ENCODE results near the gene CLEC5A. TPM values are rescaled to one million over a fixed set of nuclear protein-coding genes. Genes with fewer than 3 reads are reported as not detected.

CLEC5A gene
- not detected in 2 replicates for total RNA-seq (2014; rRNA removed; shearing (Covaris generic))
- not detected in 2 replicates for polyA plus RNA-seq (2016; fragmentation: Nextera tagmentation; extraction: Ambion mirVana)

GRCh38 chr7:141946796-141947195 is at the start of gene CLEC5A:
TSS of gene CLEC5A (minus strand) at chr7:141946974. CDS start at chr7:141946292, 682 bp downstream.
- Histone ChIP-seq H3K9ac (no peak within 1 kb of the TSS), H3K79me2 (ENCODE audit: insufficient read depth) (no peaks in the 10 kb centered on the region), H4K20me1 (ENCODE audit: insufficient read depth) (no peaks in the 10 kb centered on the region), H3F3A (ENCODE audit: insufficient read depth) (no peaks in the 10 kb centered on the region), H3K9me2 (ENCODE audit: insufficient read depth) (no peaks in the 10 kb centered on the region), H3K4me2 (ENCODE audit: unreplicated experiment) (peak within 1 kb of the TSS; percentile 40), H2AFZ (no peak within 1 kb of the TSS), H3K9me3 (ENCODE audit: low read depth) (no peaks in the 10 kb centered on the region), H3K27ac (peak within 1 kb of the TSS; percentile 38; the same call in 1 of the 2 replicates), H3K27me3 (replicated peaks; ENCODE audit: insufficient read depth) (no peaks in the 10 kb centered on the region), H3K4me3 (no peak within 1 kb of the TSS), H3K36me3 (ENCODE audit: low read depth) (no peaks in the 10 kb centered on the region), H3K4me1 (ENCODE audit: insufficient read depth) (peaks cover 6% of the 10 kb centered on the region; the same call in 1 of the 2 replicates)
- 30 to 69% methylated on average over 3 of the region's 3 CpGs for WGBS, 2 experiments (ENCODE audit: low coverage in 1 of 2, low lambda C conversion rate in 2 of 2, missing lambda C conversion rate in 2 of 2)
- in situ Hi-C loops (cut with MboI) = no loop called here
- DNase-seq = no peak
- TF ChIP-seq EZH2 (IDR thresholded peaks at IDR 0.05; ENCODE audit: insufficient read depth, poor library complexity, severe bottlenecking) (no peak), EZH2phosphoT487 (IDR thresholded peaks at IDR 0.05; ENCODE audit: insufficient read depth, low read depth) (no peak)

DNA sequence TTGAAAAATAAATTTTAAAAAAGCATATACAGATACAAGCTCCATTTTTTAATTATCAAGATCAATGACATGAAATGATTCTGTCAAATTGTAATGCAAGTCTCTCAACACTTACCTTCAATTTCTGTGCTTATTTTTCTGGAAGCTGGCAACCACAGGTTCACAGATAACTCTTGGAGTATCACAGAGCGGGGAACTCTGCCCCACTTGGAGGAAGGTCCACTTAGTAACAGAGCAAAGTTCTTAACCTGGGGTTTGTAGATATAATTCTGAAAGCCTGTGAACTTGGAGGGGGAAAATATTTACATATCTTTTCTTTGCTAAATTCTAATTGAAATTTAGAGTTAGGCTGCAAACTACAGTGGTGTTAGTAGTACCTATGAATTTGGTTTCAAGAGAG is 46.6 kb upstream of the CLEC5A start:
- H3K9me2 ChIP-seq (ENCODE audit: insufficient read depth) = no peaks in the 10 kb centered on the region
- no peak overlapping the region for H3K4me3 ChIP-seq
- H3F3A ChIP-seq (ENCODE audit: insufficient read depth) = no peaks in the 10 kb centered on the region
- H3K4me2 ChIP-seq (ENCODE audit: unreplicated experiment) = no peak overlapping the region
- no peak overlapping the region for H2AFZ ChIP-seq
- WGBS, 2 experiments (ENCODE audit: low coverage in 1 of 2, low lambda C conversion rate in 2 of 2, missing lambda C conversion rate in 2 of 2) = 38 to 42% methylated on average over 1 of the region's 1 CpG
- H3K36me3 ChIP-seq (ENCODE audit: low read depth) = no peaks in the 10 kb centered on the region
- H4K20me1 ChIP-seq (ENCODE audit: insufficient read depth) = no peaks in the 10 kb centered on the region
- H3K9ac ChIP-seq = no peak overlapping the region
- no peaks in the 10 kb centered on the region for H3K4me1 ChIP-seq (ENCODE audit: insufficient read depth)
- H3K79me2 ChIP-seq (ENCODE audit: insufficient read depth) = no peaks in the 10 kb centered on the region
- in situ Hi-C loops (cut with MboI) = no loop called here
- TF ChIP-seq EZH2phosphoT487 (IDR thresholded peaks at IDR 0.05; ENCODE audit: insufficient read depth, low read depth) = no peak
- TF ChIP-seq EZH2 (IDR thresholded peaks at IDR 0.05; ENCODE audit: insufficient read depth, poor library complexity, severe bottlenecking) = no peak
- DNase-seq = no peak
- H3K27ac ChIP-seq = no peak overlapping the region
- no peaks in the 10 kb centered on the region for H3K27me3 ChIP-seq (replicated peaks; ENCODE audit: insufficient read depth)
- H3K9me3 ChIP-seq (ENCODE audit: low read depth) = no peaks in the 10 kb centered on the region

DNA sequence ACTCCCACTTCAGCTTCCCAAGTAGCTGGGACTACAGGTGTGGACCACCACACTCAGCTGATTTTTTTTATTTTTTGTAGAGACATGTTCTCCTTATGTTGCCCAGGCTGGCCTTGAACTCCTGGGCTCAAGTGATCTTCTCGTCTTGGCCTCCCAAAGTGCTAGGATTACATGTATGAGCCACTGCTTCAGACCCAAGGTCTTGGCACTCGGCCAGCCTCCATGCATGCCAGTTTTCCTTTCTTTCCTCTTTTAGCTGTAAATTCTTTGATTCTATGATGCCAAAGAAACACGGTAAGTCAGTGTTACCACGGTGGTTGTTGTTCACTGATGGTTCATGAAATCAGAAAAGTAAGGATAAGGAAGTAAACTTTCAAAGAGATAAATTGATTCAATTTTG is 45.9 kb upstream of the CLEC5A start:
- DNase-seq = no peak
- TF ChIP-seq EZH2 (IDR thresholded peaks at IDR 0.05; ENCODE audit: insufficient read depth, poor library complexity, severe bottlenecking) = no peak
- no peak overlapping the region for H3K4me3 ChIP-seq
- H3K27me3 ChIP-seq (replicated peaks; ENCODE audit: insufficient read depth) = no peaks in the 10 kb centered on the region
- in situ Hi-C loops (cut with MboI) = no loop called here
- H3K9me2 ChIP-seq (ENCODE audit: insufficient read depth) = no peaks in the 10 kb centered on the region
- no peaks in the 10 kb centered on the region for H3K79me2 ChIP-seq (ENCODE audit: insufficient read depth)
- H3K36me3 ChIP-seq (ENCODE audit: low read depth) = no peaks in the 10 kb centered on the region
- no peaks in the 10 kb centered on the region for H3K9me3 ChIP-seq (ENCODE audit: low read depth)
- H3K4me2 ChIP-seq (ENCODE audit: unreplicated experiment) = no peak overlapping the region
- no peak overlapping the region for H3K27ac ChIP-seq
- no peak overlapping the region for H3K9ac ChIP-seq
- H3K4me1 ChIP-seq (ENCODE audit: insufficient read depth) = no peaks in the 10 kb centered on the region
- H2AFZ ChIP-seq = no peak overlapping the region
- H4K20me1 ChIP-seq (ENCODE audit: insufficient read depth) = no peaks in the 10 kb centered on the region
- H3F3A ChIP-seq (ENCODE audit: insufficient read depth) = no peaks in the 10 kb centered on the region
- WGBS, 2 experiments (ENCODE audit: low coverage in 1 of 2, low lambda C conversion rate in 2 of 2, missing lambda C conversion rate in 2 of 2) = 29 to 44% methylated on average over 4 of the region's 4 CpGs

GRCh38 chr7:141992156-141992555 is 45.4 kb upstream of the CLEC5A start:
- H2AFZ ChIP-seq = no peak overlapping the region
- no peaks in the 10 kb centered on the region for H3K36me3 ChIP-seq (ENCODE audit: low read depth)
- H3K4me1 ChIP-seq (ENCODE audit: insufficient read depth) = no peaks in the 10 kb centered on the region
- no peaks in the 10 kb centered on the region for H4K20me1 ChIP-seq (ENCODE audit: insufficient read depth)
- H3K4me2 ChIP-seq (ENCODE audit: unreplicated experiment) = no peak overlapping the region
- no peak overlapping the region for H3K9ac ChIP-seq
- H3K4me3 ChIP-seq = no peak overlapping the region
- peak; percentile 13 for DNase-seq
- in situ Hi-C loops (cut with MboI) = no loop called here
- no peaks in the 10 kb centered on the region for H3K27me3 ChIP-seq (replicated peaks; ENCODE audit: insufficient read depth)
- no peaks in the 10 kb centered on the region for H3F3A ChIP-seq (ENCODE audit: insufficient read depth)
- TF ChIP-seq EZH2phosphoT487 (IDR thresholded peaks at IDR 0.05; ENCODE audit: insufficient read depth, low read depth) (no peak), EZH2 (IDR thresholded peaks at IDR 0.05; ENCODE audit: insufficient read depth, poor library complexity, severe bottlenecking) (no peak)
- WGBS, 2 experiments (ENCODE audit: low coverage in 1 of 2, low lambda C conversion rate in 2 of 2, missing lambda C conversion rate in 2 of 2) = 30 to 47% methylated on average over 2 of the region's 2 CpGs
- no peaks in the 10 kb centered on the region for H3K79me2 ChIP-seq (ENCODE audit: insufficient read depth)
- no peaks in the 10 kb centered on the region for H3K9me2 ChIP-seq (ENCODE audit: insufficient read depth)
- no peaks in the 10 kb centered on the region for H3K9me3 ChIP-seq (ENCODE audit: low read depth)
- H3K27ac ChIP-seq = no peak overlapping the region

- no peak for DNase-seq
- H3K27ac ChIP-seq = no peak overlapping the region
- H3K4me3 ChIP-seq = no peak overlapping the region
- H3K9ac ChIP-seq = no peak overlapping the region
- H3K27me3 ChIP-seq (replicated peaks; ENCODE audit: insufficient read depth) = no peaks in the 10 kb centered on the region
- TF ChIP-seq EZH2 (IDR thresholded peaks at IDR 0.05; ENCODE audit: insufficient read depth, poor library complexity, severe bottlenecking) = no peak
- TF ChIP-seq EZH2phosphoT487 (IDR thresholded peaks at IDR 0.05; ENCODE audit: insufficient read depth, low read depth) = no peak
- no peaks in the 10 kb centered on the region for H3K36me3 ChIP-seq (ENCODE audit: low read depth)
- no peaks in the 10 kb centered on the region for H3K79me2 ChIP-seq (ENCODE audit: insufficient read depth)
- H2AFZ ChIP-seq = no peak overlapping the region
- H3K9me2 ChIP-seq (ENCODE audit: insufficient read depth) = no peaks in the 10 kb centered on the region
- WGBS, 2 experiments (ENCODE audit: low coverage in 1 of 2, low lambda C conversion rate in 2 of 2, missing lambda C conversion rate in 2 of 2) = 59 to 68% methylated on average over 6 of the region's 6 CpGs
- H3K4me2 ChIP-seq (ENCODE audit: unreplicated experiment) = no peak overlapping the region
- in situ Hi-C loops (cut with MboI) = no loop called here
- H3K4me1 ChIP-seq (ENCODE audit: insufficient read depth) = no peaks in the 10 kb centered on the region
- no peaks in the 10 kb centered on the region for H3F3A ChIP-seq (ENCODE audit: insufficient read depth)
- H3K9me3 ChIP-seq (ENCODE audit: low read depth) = no peaks in the 10 kb centered on the region
- no peaks in the 10 kb centered on the region for H4K20me1 ChIP-seq (ENCODE audit: insufficient read depth)
These were observed 44.4 kb upstream of the CLEC5A start for GRCh38 chr7:141991140-141991539.
